Stimulated activated CD4-positive, alpha-beta T cell treated with anti-CD3 and anti-CD28 coated beads, Interleukin-1b, Interleukin-23, amount 100 ng/mL, for 1 hour (primary cell): ENCODE measurements around the gene PIGM.

Source experiments
- DNase-seq, 2 donors: peaks; one replicate each; pipeline ENCODE4 v3.0.0-alpha.2; 2020; ENCODE audit warnings: low read depth in 2 of 2

The PIGM gene

GRCh38 chr1:160022330-160023310 lies 9.2 kb downstream of the PIGM start:
- DNase-seq, result no peak

- DNase-seq, result no peak
Observed at GRCh38 chr1:160021376-160022074, 10.3 kb downstream of the PIGM start.

- DNase-seq, result no peak
Observed at GRCh38 chr1:160020196-160020595, 11.6 kb downstream of the PIGM start.

GRCh38 chr1:160018900-160019299 lies 12.9 kb downstream of the PIGM start:
- DNase-seq, result no peak

- DNase-seq, result no peak
Observed at GRCh38 chr1:160018347-160018746, 13.4 kb downstream of the PIGM start.

- DNase-seq, result no peak
Observed at GRCh38 chr1:160017592-160017991, 14.2 kb downstream of the PIGM start.

GRCh38 chr1:160011781-160012180 lies 20.0 kb downstream of the PIGM start:
- DNase-seq, result no peak

GRCh38 chr1:160009801-160010200 lies 22.0 kb downstream of the PIGM start:
- DNase-seq, result no peak

- DNase-seq, result no peak
Observed at GRCh38 chr1:160009081-160009480, 22.7 kb downstream of the PIGM start.

- DNase-seq, result no peak
Observed at GRCh38 chr1:160007577-160008200, 24.1 kb downstream of the PIGM start.

GRCh38 chr1:160006312-160006940 lies 25.4 kb downstream of the PIGM start:
- peak; percentile 39 to 49 for DNase-seq

- no peak for DNase-seq
Observed at GRCh38 chr1:160005070-160005469, 26.7 kb downstream of the PIGM start.

- no peak for DNase-seq
Observed at GRCh38 chr1:160004425-160004824, 27.4 kb downstream of the PIGM start.

- DNase-seq, result no peak
Observed at GRCh38 chr1:160004001-160004400, 27.8 kb downstream of the PIGM start.

- DNase-seq, result no peak
Observed at GRCh38 chr1:160001440-160001839, 30.4 kb downstream of the PIGM start.

- no peak for DNase-seq
Observed at GRCh38 chr1:159999204-159999603, 32.6 kb downstream of the PIGM start.

- DNase-seq, result no peak
Observed at GRCh38 chr1:159996653-159997052, 35.1 kb downstream of the PIGM start.

- no peak for DNase-seq
Observed at GRCh38 chr1:159994896-159995295, 36.9 kb downstream of the PIGM start.

- no peak for DNase-seq
Observed at GRCh38 chr1:159993911-159994310, 37.9 kb downstream of the PIGM start.

- DNase-seq, result no peak
Observed at GRCh38 chr1:159992161-159992560, 39.6 kb downstream of the PIGM start.

- no peak for DNase-seq
Observed at GRCh38 chr1:159991513-159991912, 40.3 kb downstream of the PIGM start.

- DNase-seq, result no peak
Observed at GRCh38 chr1:159990005-159990404, 41.8 kb downstream of the PIGM start.
